Ovary (tissue), 3 donors: ENCODE data around the gene AADACL4.

ENCODE experiments used
- EP300 ChIP-seq: sonication (generic); formaldehyde crosslinking; IDR thresholded peaks from one replicate; pipeline ENCODE4 v1.6.1; 2017; ENCODE audit warnings: antibody characterized with exemption
- POLR2A ChIP-seq: fragments of 450-650 bp; IDR thresholded peaks from one replicate; pipeline ENCODE4 v1.6.1; 2017; ENCODE audit warnings: antibody characterized with exemption, mild to moderate bottlenecking, moderate library complexity
- TF ChIP-seq, protein P1 (sequence below), 3 donors: fragments of 450-650 bp in 2 of 3; fragments of 200-600 bp in 1 of 3; IDR thresholded peaks; one replicate each; pipeline versions ENCODE4 v1.5.1 to v1.8.0; 2016 to 2022; ENCODE audit warnings: antibody characterized with exemption in 3 of 3, mild to moderate bottlenecking in 1 of 3
- donor health status: DM: no; HTN: no; CAD: no.

DNA sequence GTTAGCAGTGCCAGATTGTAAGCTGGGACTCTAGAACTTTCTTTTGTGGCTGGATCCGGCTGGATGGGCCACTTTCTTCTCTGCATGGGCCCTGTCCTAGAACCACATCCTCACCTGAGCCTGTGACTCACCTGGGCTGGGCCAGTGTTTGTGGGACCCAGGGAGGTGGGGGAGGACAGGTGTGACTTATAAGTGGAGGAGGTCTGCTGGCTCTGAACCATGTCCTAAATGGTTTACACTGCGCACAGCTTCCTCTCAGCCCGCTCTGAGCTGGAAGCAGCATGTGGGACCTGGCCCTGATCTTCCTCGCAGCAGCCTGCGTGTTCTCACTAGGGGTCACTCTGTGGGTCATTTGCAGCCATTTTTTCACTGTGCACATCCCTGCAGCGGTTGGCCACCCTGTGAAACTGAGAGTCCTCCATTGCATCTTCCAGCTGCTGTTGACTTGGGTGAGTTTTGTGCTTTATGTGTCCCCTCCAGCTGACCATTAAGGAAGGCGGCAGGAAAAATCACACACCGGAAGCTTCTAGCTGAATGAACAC lies 72.1 kb downstream of the AADACL4 start, which contains the start of gene AADACL3:
- TF ChIP-seq, protein P1, sequence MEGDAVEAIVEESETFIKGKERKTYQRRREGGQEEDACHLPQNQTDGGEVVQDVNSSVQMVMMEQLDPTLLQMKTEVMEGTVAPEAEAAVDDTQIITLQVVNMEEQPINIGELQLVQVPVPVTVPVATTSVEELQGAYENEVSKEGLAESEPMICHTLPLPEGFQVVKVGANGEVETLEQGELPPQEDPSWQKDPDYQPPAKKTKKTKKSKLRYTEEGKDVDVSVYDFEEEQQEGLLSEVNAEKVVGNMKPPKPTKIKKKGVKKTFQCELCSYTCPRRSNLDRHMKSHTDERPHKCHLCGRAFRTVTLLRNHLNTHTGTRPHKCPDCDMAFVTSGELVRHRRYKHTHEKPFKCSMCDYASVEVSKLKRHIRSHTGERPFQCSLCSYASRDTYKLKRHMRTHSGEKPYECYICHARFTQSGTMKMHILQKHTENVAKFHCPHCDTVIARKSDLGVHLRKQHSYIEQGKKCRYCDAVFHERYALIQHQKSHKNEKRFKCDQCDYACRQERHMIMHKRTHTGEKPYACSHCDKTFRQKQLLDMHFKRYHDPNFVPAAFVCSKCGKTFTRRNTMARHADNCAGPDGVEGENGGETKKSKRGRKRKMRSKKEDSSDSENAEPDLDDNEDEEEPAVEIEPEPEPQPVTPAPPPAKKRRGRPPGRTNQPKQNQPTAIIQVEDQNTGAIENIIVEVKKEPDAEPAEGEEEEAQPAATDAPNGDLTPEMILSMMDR (IDR thresholded peaks at IDR 0.05), result no peak
- TF ChIP-seq POLR2A (no peak), EP300 (no peak)
